Measurements from ENCODE around the gene INPPL1.
A peak's percentile ranks its signal among the peaks of the same experiment; 100 is the strongest.

Gene INPPL1

DNA sequence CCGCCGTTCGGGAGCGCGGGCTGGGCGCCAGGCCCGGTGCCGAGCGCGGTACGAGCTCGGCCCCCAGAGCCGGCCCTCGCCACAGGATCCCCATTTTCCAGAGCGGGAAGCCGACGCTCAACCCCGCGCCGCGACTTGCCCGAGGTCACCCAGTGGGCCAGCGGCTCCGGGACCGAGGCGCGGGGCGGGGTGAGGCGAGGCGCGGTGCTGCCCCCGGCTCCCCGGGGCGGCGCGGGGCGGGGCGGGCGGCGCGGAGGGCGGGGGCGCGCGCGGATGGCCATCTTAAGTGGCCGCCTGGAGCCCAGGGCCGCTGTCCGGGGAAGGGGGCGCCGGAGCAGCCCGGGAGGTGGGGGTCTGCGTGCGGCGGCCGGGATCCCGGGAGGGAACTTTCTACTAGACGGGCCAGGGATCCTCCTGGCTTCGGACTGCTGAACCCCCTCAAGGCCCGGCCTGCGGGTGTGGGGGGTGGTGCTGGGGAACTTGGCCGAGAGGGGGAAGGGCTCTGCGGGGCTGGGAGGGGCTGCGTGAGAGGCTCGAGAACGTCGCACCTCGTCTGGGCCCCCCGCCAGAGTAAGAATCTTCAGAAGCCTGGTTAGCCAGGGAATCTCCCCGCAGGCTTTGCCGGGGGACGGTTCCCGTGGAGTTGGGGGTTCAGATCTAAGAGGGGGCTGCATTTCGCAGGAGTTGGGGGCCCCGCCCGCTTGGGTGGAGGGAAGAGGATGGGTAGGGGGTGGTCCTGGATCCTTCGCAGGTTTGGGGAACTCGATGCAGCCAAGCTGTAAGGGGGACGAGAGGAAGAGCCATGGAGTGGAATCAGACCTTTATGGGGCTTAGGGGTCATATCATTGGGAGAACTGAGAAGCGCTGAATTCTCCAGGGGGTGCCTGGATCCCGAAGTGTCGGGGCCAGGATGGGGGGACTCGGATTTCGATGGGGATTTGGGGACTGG lies 678 bp upstream of the INPPL1 start:
- H3K4me3 ChIP-seq (ENCODE audit: low read depth, low read length), result peak overlapping the region; percentile 93
- TF ChIP-seq, protein P1, sequence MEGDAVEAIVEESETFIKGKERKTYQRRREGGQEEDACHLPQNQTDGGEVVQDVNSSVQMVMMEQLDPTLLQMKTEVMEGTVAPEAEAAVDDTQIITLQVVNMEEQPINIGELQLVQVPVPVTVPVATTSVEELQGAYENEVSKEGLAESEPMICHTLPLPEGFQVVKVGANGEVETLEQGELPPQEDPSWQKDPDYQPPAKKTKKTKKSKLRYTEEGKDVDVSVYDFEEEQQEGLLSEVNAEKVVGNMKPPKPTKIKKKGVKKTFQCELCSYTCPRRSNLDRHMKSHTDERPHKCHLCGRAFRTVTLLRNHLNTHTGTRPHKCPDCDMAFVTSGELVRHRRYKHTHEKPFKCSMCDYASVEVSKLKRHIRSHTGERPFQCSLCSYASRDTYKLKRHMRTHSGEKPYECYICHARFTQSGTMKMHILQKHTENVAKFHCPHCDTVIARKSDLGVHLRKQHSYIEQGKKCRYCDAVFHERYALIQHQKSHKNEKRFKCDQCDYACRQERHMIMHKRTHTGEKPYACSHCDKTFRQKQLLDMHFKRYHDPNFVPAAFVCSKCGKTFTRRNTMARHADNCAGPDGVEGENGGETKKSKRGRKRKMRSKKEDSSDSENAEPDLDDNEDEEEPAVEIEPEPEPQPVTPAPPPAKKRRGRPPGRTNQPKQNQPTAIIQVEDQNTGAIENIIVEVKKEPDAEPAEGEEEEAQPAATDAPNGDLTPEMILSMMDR (IDR thresholded peaks at IDR 0.05; ENCODE audit: low read depth, low read length, missing control alignments), result no peak
- in situ Hi-C loops (cut with HindIII; ENCODE audit: low sequenced_read_pairs), result no loop called here
- peak; percentile 23 for DNase-seq (ENCODE audit: low read depth)

DNA sequence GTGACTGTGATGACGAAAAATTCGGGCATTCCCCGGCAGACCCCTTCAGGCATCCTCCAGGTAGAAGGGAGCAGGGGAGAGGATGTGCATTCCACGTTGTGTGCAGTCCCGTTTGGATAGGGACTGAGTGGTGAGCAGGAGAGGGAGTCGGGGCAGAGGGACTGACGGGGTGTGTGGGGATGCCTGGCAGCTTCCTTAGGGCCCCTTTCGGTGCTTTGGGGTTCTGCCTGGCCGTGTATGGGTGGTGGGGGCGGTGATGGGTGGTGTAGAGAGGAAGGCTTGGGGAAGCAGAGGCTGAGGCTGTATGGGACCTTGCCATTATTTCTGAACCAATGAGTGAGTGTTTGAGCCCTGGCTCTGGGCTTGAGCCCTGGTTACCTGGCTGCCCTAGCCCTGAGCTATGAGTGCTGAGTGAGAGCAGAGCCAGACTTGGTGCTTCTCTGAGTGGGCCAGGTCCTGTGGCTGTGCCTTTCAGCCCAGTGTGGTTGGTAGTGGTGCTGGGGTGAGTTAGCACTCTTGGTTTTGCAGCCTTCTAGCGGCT lies 914 bp downstream of the INPPL1 start:
- TF ChIP-seq, protein P1 (IDR thresholded peaks at IDR 0.05; ENCODE audit: low read depth, low read length, missing control alignments), result no peak
- in situ Hi-C loops (cut with HindIII; ENCODE audit: low sequenced_read_pairs), result no loop called here
- no peak for DNase-seq (ENCODE audit: low read depth)
- H3K4me3 ChIP-seq (ENCODE audit: low read depth, low read length), result peak overlapping the region; percentile 93

- TF ChIP-seq, protein P1 (IDR thresholded peaks at IDR 0.05; ENCODE audit: low read depth, low read length, missing control alignments), result no peak
- no peak overlapping the region for H3K4me3 ChIP-seq (ENCODE audit: low read depth, low read length)
- DNase-seq (ENCODE audit: low read depth), result no peak
- in situ Hi-C loops (cut with HindIII; ENCODE audit: low sequenced_read_pairs), result no loop called here
Measured at GRCh38 chr11:72226701-72227100, 2.1 kb downstream of the INPPL1 start.

DNA sequence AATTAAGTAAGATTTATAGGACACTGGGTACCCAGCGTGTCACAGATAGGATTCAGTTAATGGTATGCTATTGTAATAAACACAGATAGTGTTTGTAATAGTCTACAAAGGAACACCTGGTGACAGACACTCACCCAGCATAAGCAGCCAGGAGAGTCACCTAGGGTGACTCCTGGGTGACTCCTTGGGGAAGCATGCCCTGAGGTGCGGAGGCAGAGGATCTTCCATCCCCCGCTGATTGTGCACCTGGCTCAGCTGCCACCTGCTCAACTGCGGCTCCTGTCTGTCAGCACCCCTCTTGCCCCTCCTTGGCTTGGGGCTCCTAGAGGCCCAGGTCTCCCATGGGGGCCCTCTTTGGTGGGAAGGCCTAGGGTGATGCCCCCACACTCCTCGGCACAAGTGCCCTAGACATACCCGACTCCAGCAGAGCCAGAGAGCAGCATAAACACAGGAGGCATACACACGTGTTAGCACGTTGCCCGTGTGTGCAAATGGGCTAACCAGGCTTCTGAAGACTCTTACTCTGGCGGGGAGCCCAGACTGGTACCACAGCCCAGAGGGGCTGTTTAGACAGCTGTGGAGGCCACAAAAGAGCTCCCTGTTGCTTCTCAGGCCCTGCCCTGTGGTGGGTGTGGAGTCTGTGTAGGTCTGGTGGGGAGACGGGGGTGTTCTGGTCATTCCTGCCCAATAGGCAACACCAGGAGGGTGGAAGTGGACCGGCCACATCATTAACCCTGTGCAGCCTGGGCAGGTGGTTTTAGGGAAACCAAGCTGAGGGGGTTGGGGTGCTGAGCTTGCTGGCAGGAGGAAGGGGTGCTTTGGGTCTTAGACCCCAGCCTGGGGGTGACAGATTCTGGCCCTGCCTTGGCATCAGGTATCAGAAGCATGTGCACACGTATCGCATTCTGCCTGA lies 3.0 kb downstream of the INPPL1 start:
- H3K4me3 ChIP-seq (ENCODE audit: low read depth, low read length), result no peak overlapping the region
- in situ Hi-C loops (cut with HindIII; ENCODE audit: low sequenced_read_pairs), result no loop called here
- TF ChIP-seq, protein P1 (IDR thresholded peaks at IDR 0.05; ENCODE audit: low read depth, low read length, missing control alignments), result no peak
- peak; percentile 51 for DNase-seq (ENCODE audit: low read depth)

GRCh38 chr11:72228229-72228843 lies 3.8 kb downstream of the INPPL1 start:
- no peak overlapping the region for H3K4me3 ChIP-seq (ENCODE audit: low read depth, low read length)
- in situ Hi-C loops (cut with HindIII; ENCODE audit: low sequenced_read_pairs), result no loop called here
- DNase-seq (ENCODE audit: low read depth), result no peak
- TF ChIP-seq, protein P1 (IDR thresholded peaks at IDR 0.05; ENCODE audit: low read depth, low read length, missing control alignments), result peak; percentile 12

DNA sequence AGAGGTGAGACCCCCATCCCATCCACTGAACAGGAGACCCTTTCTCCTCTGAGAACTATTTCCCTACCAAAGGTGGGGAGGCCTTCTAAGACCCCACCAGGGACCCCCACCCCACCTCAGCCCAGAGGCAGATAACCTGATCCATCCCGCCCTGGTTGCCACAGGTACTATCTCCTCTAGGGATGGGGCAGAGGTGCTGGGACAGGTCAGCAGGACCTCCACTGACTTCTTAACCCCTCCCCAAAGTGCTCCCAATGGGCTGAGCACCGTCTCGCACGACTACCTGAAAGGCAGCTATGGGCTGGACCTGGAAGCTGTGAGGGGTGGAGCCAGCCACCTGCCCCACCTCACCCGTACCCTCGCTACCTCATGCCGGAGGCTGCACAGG lies 4.3 kb downstream of the INPPL1 start:
- TF ChIP-seq, protein P1 (IDR thresholded peaks at IDR 0.05; ENCODE audit: low read depth, low read length, missing control alignments), result no peak
- H3K4me3 ChIP-seq (ENCODE audit: low read depth, low read length), result no peak overlapping the region
- no peak for DNase-seq (ENCODE audit: low read depth)
- in situ Hi-C loops (cut with HindIII; ENCODE audit: low sequenced_read_pairs), result no loop called here

Measured in astrocyte of the cerebellum (primary cell).